Effector memory CD4-positive, alpha-beta T cell (primary cell): ENCODE measurements around the gene MRPL11.

Experiments
- DNase-seq, 3 donors: peaks; one replicate each; pipeline ENCODE4 v3.0.0-alpha.2; 2020
- H3K27ac ChIP-seq: 2 replicates; pipeline ENCODE4 v1.7.0; 2013; ENCODE audit warnings: mild to moderate bottlenecking, low read length, moderate library complexity; ENCODE audit not compliant: insufficient read depth, poor library complexity, severe bottlenecking
- H3K27me3 ChIP-seq: replicated peaks from 2 replicates; pipeline ENCODE4 v1.7.0; 2013; ENCODE audit warnings: mild to moderate bottlenecking, low read length; ENCODE audit not compliant: insufficient read depth, control insufficient read depth, poor library complexity, severe bottlenecking
- H3K36me3 ChIP-seq: 2 replicates; pipeline ENCODE4 v1.7.0; 2013; ENCODE audit warnings: mild to moderate bottlenecking, low read length, moderate library complexity; ENCODE audit not compliant: control insufficient read depth, insufficient read depth
- H3K4me1 ChIP-seq: 2 replicates; pipeline ENCODE4 v1.7.0; 2013; ENCODE audit warnings: low read length, mild to moderate bottlenecking; ENCODE audit not compliant: control insufficient read depth, insufficient read depth, poor library complexity, severe bottlenecking
- H3K4me3 ChIP-seq: 2 replicates; pipeline ENCODE4 v1.7.0; 2013; ENCODE audit warnings: low read length, low read depth, mild to moderate bottlenecking; ENCODE audit not compliant: insufficient read depth, poor library complexity, severe bottlenecking
- H3K9me3 ChIP-seq: 2 replicates; pipeline ENCODE4 v1.7.0; 2013; ENCODE audit warnings: mild to moderate bottlenecking, low read length, moderate library complexity; ENCODE audit not compliant: control insufficient read depth

Gene MRPL11

DNA sequence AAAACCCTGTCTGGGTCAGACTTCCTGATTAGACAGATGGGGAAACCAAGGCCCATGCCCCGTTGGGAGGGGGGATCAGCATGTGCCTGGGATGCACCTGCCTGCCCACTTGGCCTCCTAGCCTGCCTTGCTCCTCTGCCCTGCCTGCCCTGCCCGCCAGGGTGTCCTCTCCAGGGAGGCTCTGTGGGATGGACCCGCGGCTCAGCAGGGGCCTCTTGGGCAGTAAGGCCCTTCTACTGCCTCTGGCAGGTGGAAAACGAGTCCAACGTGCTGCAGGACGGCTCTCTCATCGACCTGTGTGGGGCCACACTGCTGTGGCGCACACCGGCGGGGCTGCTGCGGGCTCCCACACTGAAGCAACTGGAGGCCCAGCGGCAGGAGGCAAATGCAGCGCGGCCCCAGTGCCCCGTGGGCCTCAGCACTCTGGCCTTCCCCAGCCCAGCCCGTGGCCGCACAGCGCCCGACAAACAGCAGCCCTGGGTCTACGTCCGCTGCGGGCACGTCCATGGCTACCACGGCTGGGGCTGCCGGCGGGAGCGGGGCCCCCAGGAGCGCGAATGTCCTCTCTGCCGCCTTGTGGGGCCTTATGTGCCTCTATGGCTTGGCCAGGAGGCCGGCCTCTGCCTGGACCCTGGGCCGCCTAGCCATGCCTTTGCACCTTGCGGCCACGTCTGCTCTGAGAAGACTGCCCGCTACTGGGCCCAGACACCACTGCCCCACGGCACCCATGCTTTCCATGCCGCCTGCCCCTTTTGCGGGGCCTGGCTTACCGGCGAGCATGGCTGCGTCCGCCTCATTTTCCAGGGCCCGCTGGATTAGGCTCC is 36.9 kb upstream of the MRPL11 start:
- Histone ChIP-seq H3K4me3 (no peak overlapping the region), H3K9me3 (no peaks in the 10 kb centered on the region), H3K27ac (no peak overlapping the region), H3K36me3 (peaks cover 16% of the 10 kb centered on the region), H3K4me1 (peaks cover 12% of the 10 kb centered on the region), H3K27me3 (no peaks in the 10 kb centered on the region)
- DNase-seq = no peak

DNA sequence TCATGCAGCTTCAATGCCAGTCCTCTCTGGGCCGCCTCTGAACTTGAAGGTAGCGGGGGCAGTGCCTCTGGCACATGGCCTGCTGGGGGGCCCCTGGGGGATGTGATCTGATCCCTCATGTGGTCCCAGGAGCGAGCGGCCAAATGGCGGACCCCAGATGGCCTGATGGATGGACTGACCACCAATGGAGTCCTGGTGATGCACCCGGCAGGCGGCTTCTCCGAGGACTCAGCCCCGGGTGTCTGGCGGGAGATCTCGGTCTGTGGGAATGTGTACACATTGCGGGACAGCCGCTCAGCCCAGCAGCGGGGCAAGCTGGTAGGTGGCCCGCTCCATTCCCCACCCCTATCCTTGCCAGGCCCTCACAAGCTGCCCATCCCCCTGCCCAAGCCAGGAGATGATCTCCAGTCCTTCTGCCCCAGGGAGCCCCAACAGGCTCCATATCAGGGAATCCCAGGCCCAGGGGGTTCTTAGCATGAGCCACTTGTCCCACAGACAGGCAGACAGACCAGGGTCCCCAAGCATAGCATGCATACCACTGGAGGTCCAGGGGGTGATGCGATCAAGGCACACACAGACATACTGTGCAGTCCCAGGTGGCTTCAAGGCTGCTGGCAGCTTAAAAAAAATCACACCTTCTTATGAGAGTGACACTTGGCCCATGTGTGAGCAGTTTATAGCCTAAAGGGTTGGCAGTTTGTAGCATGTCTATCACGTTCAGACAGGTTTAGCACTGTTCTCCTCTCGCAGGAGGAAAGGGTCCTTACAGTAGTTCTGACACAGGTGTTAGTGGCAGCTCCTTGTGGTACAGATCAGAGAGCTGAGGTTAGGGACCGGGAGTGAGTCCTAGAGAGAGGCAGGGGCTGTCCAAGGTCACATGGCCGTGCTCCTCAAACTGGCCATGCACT is 35.2 kb upstream of the MRPL11 start:
- peaks cover 16% of the 10 kb centered on the region for H3K36me3 ChIP-seq
- H3K9me3 ChIP-seq = no peaks in the 10 kb centered on the region
- H3K27ac ChIP-seq = no peak overlapping the region
- no peaks in the 10 kb centered on the region for H3K27me3 ChIP-seq
- H3K4me3 ChIP-seq = no peak overlapping the region
- H3K4me1 ChIP-seq = peaks cover under 1% of the 10 kb centered on the region
- no peak for DNase-seq

GRCh38 chr11:66473167-66473566 is 34.5 kb upstream of the MRPL11 start:
- no peak for DNase-seq
- Histone ChIP-seq H3K4me1 (no peaks in the 10 kb centered on the region), H3K27me3 (no peaks in the 10 kb centered on the region), H3K9me3 (no peaks in the 10 kb centered on the region), H3K27ac (no peak overlapping the region), H3K4me3 (no peak overlapping the region), H3K36me3 (peaks cover 16% of the 10 kb centered on the region)

DNA sequence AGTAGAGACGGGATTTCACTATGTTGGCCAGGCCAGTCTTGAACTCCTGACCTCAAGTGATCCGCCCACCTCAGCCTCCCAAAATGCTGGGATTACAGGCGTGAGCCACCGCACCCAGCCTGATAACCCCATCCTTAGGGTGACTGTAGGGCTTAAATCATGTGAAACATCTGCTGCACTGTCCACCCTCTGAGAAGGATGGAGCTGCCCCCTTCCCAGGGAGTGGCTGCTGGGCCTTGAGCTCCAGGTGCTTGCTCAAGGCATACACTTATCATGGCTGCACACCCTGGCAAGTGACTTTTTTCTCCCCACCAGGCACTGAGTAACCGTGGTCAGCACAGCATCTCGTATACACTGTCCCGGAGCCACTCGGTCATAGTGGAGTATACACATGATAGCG is 33.4 kb upstream of the MRPL11 start:
- H3K36me3 ChIP-seq = peaks cover 16% of the 10 kb centered on the region
- peaks cover 10% of the 10 kb centered on the region for H3K4me1 ChIP-seq
- no peaks in the 10 kb centered on the region for H3K27me3 ChIP-seq
- no peaks in the 10 kb centered on the region for H3K9me3 ChIP-seq
- DNase-seq = no peak
- no peak overlapping the region for H3K4me3 ChIP-seq
- H3K27ac ChIP-seq = no peak overlapping the region

DNA sequence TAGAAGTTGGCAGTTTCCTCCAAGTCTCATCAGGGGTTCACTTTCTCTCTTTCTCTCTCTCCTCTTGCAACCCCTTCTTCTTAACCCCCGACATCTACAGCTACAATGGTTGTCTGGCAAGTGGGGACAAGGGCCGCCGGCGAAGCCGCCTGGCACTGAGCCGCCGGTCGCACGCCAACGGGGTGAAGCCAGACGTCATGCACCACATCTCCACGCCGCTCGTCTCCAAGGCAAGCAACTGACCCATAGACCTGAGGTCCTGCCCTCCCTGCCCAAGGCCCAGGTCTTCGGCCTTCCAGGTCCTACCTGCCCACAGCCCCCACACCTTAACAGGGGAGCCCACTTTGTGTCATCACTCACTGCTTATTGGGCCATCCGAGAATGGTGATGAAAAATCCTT is 32.5 kb upstream of the MRPL11 start:
- DNase-seq = no peak
- Histone ChIP-seq H3K27me3 (no peaks in the 10 kb centered on the region), H3K36me3 (peaks cover 16% of the 10 kb centered on the region), H3K9me3 (no peaks in the 10 kb centered on the region), H3K4me3 (no peak overlapping the region), H3K27ac (no peak overlapping the region), H3K4me1 (peaks cover 13% of the 10 kb centered on the region)

DNA sequence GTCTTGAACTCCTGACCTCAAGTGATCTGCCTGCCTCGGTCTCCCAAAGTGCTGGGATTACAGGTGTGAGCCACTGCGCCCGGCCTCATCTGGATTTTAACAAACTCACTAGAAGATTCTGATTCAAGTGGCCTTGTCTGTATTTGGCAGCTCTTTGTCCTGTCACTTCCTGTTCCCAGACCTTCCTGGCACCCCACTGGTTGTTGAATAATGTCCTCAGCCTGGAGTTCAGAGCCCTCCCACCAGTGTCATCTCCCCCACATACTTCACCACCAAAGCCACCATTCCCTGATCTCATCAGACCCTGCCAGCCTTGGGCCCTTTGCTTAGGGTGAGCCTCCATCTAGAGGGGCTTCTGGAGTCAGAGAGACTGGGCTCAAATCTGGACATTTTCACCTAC is 31.4 kb upstream of the MRPL11 start:
- Histone ChIP-seq H3K36me3 (peaks cover 16% of the 10 kb centered on the region), H3K4me1 (peaks cover 14% of the 10 kb centered on the region), H3K27me3 (no peaks in the 10 kb centered on the region), H3K9me3 (no peaks in the 10 kb centered on the region), H3K4me3 (no peak overlapping the region), H3K27ac (no peak overlapping the region)
- no peak for DNase-seq

GRCh38 chr11:66469441-66469840 is 30.8 kb upstream of the MRPL11 start:
- Histone ChIP-seq H3K27me3 (no peaks in the 10 kb centered on the region), H3K9me3 (no peaks in the 10 kb centered on the region), H3K36me3 (peaks cover 16% of the 10 kb centered on the region), H3K27ac (no peak overlapping the region), H3K4me3 (no peak overlapping the region), H3K4me1 (peaks cover 14% of the 10 kb centered on the region)
- DNase-seq = no peak

GRCh38 chr11:66468691-66469090 is 30.0 kb upstream of the MRPL11 start:
- Histone ChIP-seq H3K9me3 (no peaks in the 10 kb centered on the region), H3K27ac (no peak overlapping the region), H3K4me3 (no peak overlapping the region), H3K27me3 (no peaks in the 10 kb centered on the region), H3K36me3 (peaks cover 13% of the 10 kb centered on the region), H3K4me1 (peaks cover 14% of the 10 kb centered on the region)
- DNase-seq = no peak

DNA sequence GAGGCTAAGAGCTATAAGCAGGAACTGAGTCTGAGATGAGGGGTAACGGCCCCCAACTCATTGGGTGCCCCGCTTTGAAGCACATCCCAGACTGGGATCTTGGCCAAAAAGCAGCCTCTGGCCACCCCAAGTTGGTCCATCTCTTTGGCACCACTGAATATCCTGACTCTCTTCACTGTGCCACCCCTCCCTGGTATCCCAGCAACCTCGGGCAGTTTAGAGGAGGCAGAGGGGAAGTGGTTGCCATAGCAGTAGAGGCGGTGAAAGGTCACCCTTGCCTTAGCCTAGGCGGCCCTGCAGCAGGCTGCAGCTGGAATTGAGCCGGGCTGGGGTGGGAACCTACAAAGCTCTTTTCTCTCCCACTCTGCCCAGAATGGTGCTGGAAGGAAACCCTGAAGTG is 29.1 kb upstream of the MRPL11 start:
- Histone ChIP-seq H3K4me1 (peaks cover 14% of the 10 kb centered on the region), H3K9me3 (no peaks in the 10 kb centered on the region), H3K4me3 (peak overlapping the region; percentile 73), H3K36me3 (peaks cover 4% of the 10 kb centered on the region), H3K27ac (peak overlapping the region; percentile 62), H3K27me3 (no peaks in the 10 kb centered on the region)
- DNase-seq = peak in 1 of 3 donors; percentile 12
